Measurements from ENCODE around the gene PCDH12.

The PCDH12 gene

GRCh38 chr5:141904551-141904950, 53.5 kb downstream of the PCDH12 start:
- H3K4me3 ChIP-seq (replicated peaks; ENCODE audit: low read depth, low read length): no peak overlapping the region
- DNase-seq (ENCODE audit: low read depth): no peak
- TF ChIP-seq CTCF (IDR thresholded peaks at IDR 0.05; ENCODE audit: low read length, missing control alignments): no peak

- TF ChIP-seq CTCF (IDR thresholded peaks at IDR 0.05; ENCODE audit: low read length, missing control alignments): no peak
- DNase-seq (ENCODE audit: low read depth): no peak
- no peak overlapping the region for H3K4me3 ChIP-seq (replicated peaks; ENCODE audit: low read depth, low read length)
Measured at GRCh38 chr5:141903261-141903660, 54.7 kb downstream of the PCDH12 start.

GRCh38 chr5:141902015-141902814, 55.8 kb downstream of the PCDH12 start:
- H3K4me3 ChIP-seq (replicated peaks; ENCODE audit: low read depth, low read length): no peak overlapping the region
- no peak for TF ChIP-seq CTCF (IDR thresholded peaks at IDR 0.05; ENCODE audit: low read length, missing control alignments)
- DNase-seq (ENCODE audit: low read depth): no peak

DNA sequence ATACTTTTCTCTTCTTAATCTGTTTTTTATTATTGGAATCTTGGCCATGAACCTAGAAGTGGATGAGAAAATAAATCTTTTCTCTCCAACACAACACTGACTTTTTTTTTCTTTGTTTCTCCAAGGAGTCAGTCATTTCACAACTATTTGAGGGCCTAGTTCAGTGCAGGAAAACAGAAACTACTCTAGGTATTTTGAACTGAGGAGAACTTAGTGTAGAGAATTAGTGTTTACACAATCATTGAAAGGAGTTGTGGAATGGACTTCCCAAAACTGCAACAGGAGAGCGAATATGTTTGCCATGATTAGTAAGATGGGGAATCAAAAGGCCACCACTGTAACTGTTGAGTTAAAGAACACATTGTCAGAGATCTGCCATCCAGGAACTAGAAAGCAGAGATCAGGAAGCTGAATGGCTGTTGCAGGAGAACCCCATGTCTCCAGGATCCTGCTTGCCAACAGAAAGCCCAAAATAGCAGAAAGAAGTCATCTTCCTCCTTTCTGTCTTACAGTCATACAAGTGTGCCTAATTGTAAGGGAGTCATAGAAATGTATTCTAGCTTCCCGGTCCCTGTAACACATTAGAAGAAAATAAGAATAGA, 59.5 kb downstream of the PCDH12 start:
- H3K4me3 ChIP-seq (replicated peaks; ENCODE audit: low read depth, low read length): no peak overlapping the region
- DNase-seq (ENCODE audit: low read depth): no peak
- TF ChIP-seq CTCF (IDR thresholded peaks at IDR 0.05; ENCODE audit: low read length, missing control alignments): no peak

GRCh38 chr5:141897425-141897824, 60.6 kb downstream of the PCDH12 start:
- DNase-seq (ENCODE audit: low read depth): no peak
- no peak overlapping the region for H3K4me3 ChIP-seq (replicated peaks; ENCODE audit: low read depth, low read length)
- no peak for TF ChIP-seq CTCF (IDR thresholded peaks at IDR 0.05; ENCODE audit: low read length, missing control alignments)

Measured in fibroblast of pulmonary artery (primary cell).